HG03159 (cell line): ENCODE measurements around the gene PRICKLE2.

ENCODE experiments used
- ATAC-seq: cut with Tn5 transposase; IDR thresholded peaks from one replicate; pipeline ENCODE4 v1.9.1; 2021; ENCODE audit warnings: mild to moderate bottlenecking, moderate library complexity; ENCODE audit not compliant: unreplicated experiment

The PRICKLE2 gene

GRCh38 chr3:64251019-64251418, 25.8 kb upstream of the PRICKLE2 start:
- ATAC-seq = no peak

- no peak for ATAC-seq
These were observed 22.9 kb upstream of the PRICKLE2 start for GRCh38 chr3:64247991-64248646.

GRCh38 chr3:64244011-64244942, 19.0 kb upstream of the PRICKLE2 start:
- ATAC-seq = peak; percentile 89

GRCh38 chr3:64242435-64242834, 17.2 kb upstream of the PRICKLE2 start:
- no peak for ATAC-seq

GRCh38 chr3:64240959-64241358, 15.7 kb upstream of the PRICKLE2 start:
- ATAC-seq = no peak

GRCh38 chr3:64240396-64240795, 15.1 kb upstream of the PRICKLE2 start:
- no peak for ATAC-seq

- no peak for ATAC-seq
These were observed 14.6 kb upstream of the PRICKLE2 start for GRCh38 chr3:64239841-64240240.

GRCh38 chr3:64238971-64239667, 13.9 kb upstream of the PRICKLE2 start:
- ATAC-seq = no peak

GRCh38 chr3:64237083-64237482, 11.8 kb upstream of the PRICKLE2 start:
- no peak for ATAC-seq

- ATAC-seq = no peak
These were observed 10.3 kb upstream of the PRICKLE2 start for GRCh38 chr3:64235605-64236004.

GRCh38 chr3:64234571-64234970, 9.3 kb upstream of the PRICKLE2 start:
- no peak for ATAC-seq

- ATAC-seq = no peak
These were observed 7.6 kb upstream of the PRICKLE2 start for GRCh38 chr3:64232821-64233220.

GRCh38 chr3:64229903-64230302, 4.6 kb upstream of the PRICKLE2 start:
- no peak for ATAC-seq

- ATAC-seq = no peak
These were observed 2.8 kb upstream of the PRICKLE2 start for GRCh38 chr3:64228110-64228509.

- ATAC-seq = no peak
These were observed 1.5 kb upstream of the PRICKLE2 start for GRCh38 chr3:64226730-64227129.

GRCh38 chr3:64225695-64226499, 631 bp upstream of the PRICKLE2 start:
- ATAC-seq = peak; percentile 12

GRCh38 chr3:64223791-64224745, 1.2 kb downstream of the PRICKLE2 start:
- no peak for ATAC-seq

- no peak for ATAC-seq
These were observed 2.7 kb downstream of the PRICKLE2 start for GRCh38 chr3:64222501-64223111.

- no peak for ATAC-seq
These were observed 3.6 kb downstream of the PRICKLE2 start for GRCh38 chr3:64221571-64222257.
